Neural progenitor cell (in vitro differentiated cells): ENCODE measurements around the gene FLAD1. TPM values are rescaled to one million over a fixed set of nuclear protein-coding genes. Genes with fewer than 3 reads are reported as not detected.

Experiments used
- DNase-seq: peaks from one replicate; pipeline ENCODE4 v3.0.0-alpha.2; 2016; ENCODE audit warnings: low spot score
- H2AFZ ChIP-seq: fragments of 200-600 bp; sonication (generic); replicated peaks from 2 replicates; pipeline ENCODE4 v1.6.1; 2016; ENCODE audit warnings: antibody characterized with exemption
- H3F3A ChIP-seq: fragments of 200-600 bp; sonication (generic); 2 replicates; pipeline ENCODE4 v1.6.1; 2016; ENCODE audit warnings: antibody characterized with exemption, low read depth
- H3K27ac ChIP-seq: fragments of 200-600 bp; sonication (generic); 2 replicates; pipeline ENCODE4 v1.5.1; 2016; ENCODE audit warnings: mild to moderate bottlenecking
- H3K27me3 ChIP-seq: fragments of 200-600 bp; sonication (generic); 2 replicates; pipeline ENCODE4 v1.6.1; 2016; ENCODE audit warnings: mild to moderate bottlenecking, moderate library complexity
- H3K36me3 ChIP-seq: fragments of 200-600 bp; sonication (generic); 2 replicates; pipeline ENCODE4 v1.5.1; 2016
- H3K4me1 ChIP-seq: fragments of 200-600 bp; sonication (generic); 2 replicates; pipeline ENCODE4 v1.6.1; 2016; ENCODE audit warnings: mixed run types
- H3K4me2 ChIP-seq: fragments of 200-600 bp; sonication (generic); 2 replicates; pipeline ENCODE4 v1.6.1; 2016
- H3K4me3 ChIP-seq: fragments of 200-600 bp; sonication (generic); 2 replicates; pipeline ENCODE4 v1.5.1; 2016
- H3K79me2 ChIP-seq: fragments of 200-600 bp; sonication (generic); 2 replicates; pipeline ENCODE4 v1.6.1; 2016; ENCODE audit warnings: low read depth
- H3K9ac ChIP-seq: fragments of 200-600 bp; sonication (generic); 2 replicates; pipeline ENCODE4 v1.6.1; 2016
- H3K9me3 ChIP-seq: fragments of 200-600 bp; sonication (generic); 2 replicates; pipeline ENCODE4 v1.5.1; 2016; ENCODE audit warnings: low read depth
- H4K20me1 ChIP-seq: fragments of 200-600 bp; sonication (generic); 2 replicates; pipeline ENCODE4 v1.6.1; 2016; ENCODE audit warnings: low read depth
- H3K27ac Mint-ChIP-seq: 3 replicates; pipeline ENCODE4 v1.8.0; 2021; ENCODE audit warnings: mixed read lengths
- H3K27me3 Mint-ChIP-seq: 2 replicates; pipeline ENCODE4 v1.8.0; 2022; ENCODE audit warnings: low read depth, mild to moderate bottlenecking, inconsistent platforms, moderate library complexity, mixed read lengths; ENCODE audit not compliant: insufficient read depth
- H3K36me3 Mint-ChIP-seq: 3 replicates; pipeline ENCODE4 v1.8.0; 2021; ENCODE audit warnings: mixed read lengths
- H3K4me1 Mint-ChIP-seq: 3 replicates; pipeline ENCODE4 v1.8.0; 2021; ENCODE audit warnings: mixed read lengths
- H3K4me3 Mint-ChIP-seq: 3 replicates; pipeline ENCODE4 v1.8.0; 2021; ENCODE audit warnings: mild to moderate bottlenecking, moderate library complexity, mixed read lengths
- H3K9me3 Mint-ChIP-seq: 3 replicates; pipeline ENCODE4 v1.8.0; 2020; ENCODE audit warnings: mixed read lengths
- CTCF ChIP-seq: fragments of 200-600 bp; sonication (generic); IDR thresholded peaks from 2 replicates; pipeline ENCODE4 v1.5.1; 2017; ENCODE audit warnings: antibody characterized with exemption, mild to moderate bottlenecking
- EZH2 ChIP-seq: fragments of 200-600 bp; sonication (generic); IDR thresholded peaks from 2 replicates; pipeline ENCODE4 v1.6.1; 2017; ENCODE audit warnings: antibody characterized with exemption, mild to moderate bottlenecking, moderate library complexity
- EZH2phosphoT487 ChIP-seq: fragments of 200-600 bp; sonication (generic); IDR thresholded peaks from 2 replicates; pipeline ENCODE4 v1.6.1; 2017; ENCODE audit warnings: antibody characterized with exemption
- total RNA-seq: library from RNA; depleted of rRNA; stranded (reverse); fragments of >200 nt; gene quantifications from 2 replicates; pipeline ENCODE4 v1.2.3, GENCODE V29; 2015; ENCODE audit warnings: low replicate concordance

The FLAD1 gene
- total RNA-seq, 1 donor from 2014 or later: 19.3 TPM

- no peak for DNase-seq
- peaks cover 25% of the 10 kb centered on the region for H3F3A ChIP-seq
- H3K4me3 ChIP-seq: no peak overlapping the region
- no peak overlapping the region for H3K4me2 ChIP-seq
- Mint-ChIP-seq H3K27me3 (peaks cover 13% of the 10 kb centered on the region), H3K9me3 (no peaks in the 10 kb centered on the region), H3K27ac (peak overlapping the region; percentile 42), H3K4me1 (peaks cover 62% of the 10 kb centered on the region), H3K36me3 (no peaks in the 10 kb centered on the region), H3K4me3 (peak overlapping the region; percentile 77)
- no peak overlapping the region for H3K27ac ChIP-seq
- peaks cover under 1% of the 10 kb centered on the region for H4K20me1 ChIP-seq
- H3K9me3 ChIP-seq: no peaks in the 10 kb centered on the region
- TF ChIP-seq CTCF: no peak
- no peak for TF ChIP-seq EZH2
- no peak for TF ChIP-seq EZH2phosphoT487
- no peaks in the 10 kb centered on the region for H3K27me3 ChIP-seq
- no peak overlapping the region for H3K9ac ChIP-seq
- no peaks in the 10 kb centered on the region for H3K36me3 ChIP-seq
- peaks cover 26% of the 10 kb centered on the region for H3K4me1 ChIP-seq
- H3K79me2 ChIP-seq: peaks cover 10% of the 10 kb centered on the region
- H2AFZ ChIP-seq: no peak overlapping the region
These were observed 44.3 kb upstream of the FLAD1 start for GRCh38 chr1:154938604-154939399.

GRCh38 chr1:154940213-154940560 lies 43.0 kb upstream of the FLAD1 start:
- peaks cover 26% of the 10 kb centered on the region for H3K4me1 ChIP-seq
- Mint-ChIP-seq H3K27me3 (peaks cover 11% of the 10 kb centered on the region), H3K4me1 (peaks cover 64% of the 10 kb centered on the region), H3K4me3 (peak overlapping the region; percentile 73), H3K9me3 (no peaks in the 10 kb centered on the region), H3K36me3 (no peaks in the 10 kb centered on the region), H3K27ac (peak overlapping the region; percentile 98)
- no peak overlapping the region for H3K9ac ChIP-seq
- peaks cover 9% of the 10 kb centered on the region for H3K79me2 ChIP-seq
- H4K20me1 ChIP-seq: peaks cover 5% of the 10 kb centered on the region
- no peak for DNase-seq
- H3K4me2 ChIP-seq: peak overlapping the region; percentile 56
- no peak overlapping the region for H3K27ac ChIP-seq
- no peak overlapping the region for H2AFZ ChIP-seq
- H3K4me3 ChIP-seq: no peak overlapping the region
- TF ChIP-seq EZH2: no peak
- TF ChIP-seq EZH2phosphoT487: no peak
- TF ChIP-seq CTCF: no peak
- no peaks in the 10 kb centered on the region for H3K27me3 ChIP-seq
- H3F3A ChIP-seq: peaks cover 36% of the 10 kb centered on the region
- H3K36me3 ChIP-seq: no peaks in the 10 kb centered on the region
- no peaks in the 10 kb centered on the region for H3K9me3 ChIP-seq

GRCh38 chr1:154940651-154941194 lies 42.4 kb upstream of the FLAD1 start:
- Histone ChIP-seq H3K27ac (no peak overlapping the region), H3K36me3 (no peaks in the 10 kb centered on the region), H3K79me2 (peaks cover 4% of the 10 kb centered on the region), H4K20me1 (peaks cover 5% of the 10 kb centered on the region), H3F3A (peaks cover 31% of the 10 kb centered on the region), H3K4me1 (peaks cover 26% of the 10 kb centered on the region), H3K27me3 (no peaks in the 10 kb centered on the region), H2AFZ (no peak overlapping the region), H3K9ac (no peak overlapping the region), H3K9me3 (no peaks in the 10 kb centered on the region), H3K4me2 (peak overlapping the region; percentile 56), H3K4me3 (no peak overlapping the region)
- H3K36me3 Mint-ChIP-seq: no peaks in the 10 kb centered on the region
- H3K4me1 Mint-ChIP-seq: peaks cover 60% of the 10 kb centered on the region
- peak; percentile 38 for DNase-seq
- H3K4me3 Mint-ChIP-seq: peak overlapping the region; percentile 73
- peaks cover 11% of the 10 kb centered on the region for H3K27me3 Mint-ChIP-seq
- no peaks in the 10 kb centered on the region for H3K9me3 Mint-ChIP-seq
- TF ChIP-seq CTCF: no peak
- no peak for TF ChIP-seq EZH2
- TF ChIP-seq EZH2phosphoT487: no peak
- peak overlapping the region; percentile 98 for H3K27ac Mint-ChIP-seq
